ENCODE measurements around the gene CCDC188.

GRCh38 chr22:20115691-20116375 is 35.0 kb downstream of the CCDC188 start, which contains the start of gene RANBP1:
- TF ChIP-seq ZBTB10 (tag by site-specific recombination; IDR thresholded peaks at IDR 0.05): no peak
- TF ChIP-seq ZNF544 (tag by site-specific recombination; IDR thresholded peaks at IDR 0.05): no peak
- no peak for TF ChIP-seq ZBTB49 (tag by site-specific recombination; IDR thresholded peaks at IDR 0.05; ENCODE audit: low read depth)
- TF ChIP-seq ZNF138 (tag by site-specific recombination; IDR thresholded peaks at IDR 0.05; ENCODE audit: borderline replicate concordance): no peak
- TF ChIP-seq ZNF302 (tag by site-specific recombination; IDR thresholded peaks at IDR 0.05; ENCODE audit: low read depth): no peak
